Right lung (tissue), 5 donors: ENCODE results near the gene KCTD1. TPM values are rescaled to one million over a fixed set of nuclear protein-coding genes. Genes with fewer than 3 reads are reported as not detected.
A peak's percentile ranks its signal among the peaks of the same experiment; 100 is the strongest.
"Not testable (repeated sequence)": the region's sequence is repeated elsewhere in the genome, so short reads cannot be mapped to it uniquely, and the experiment has no call there.

Source experiments
- DNase-seq, 2 donors: peaks; one replicate each; pipeline ENCODE4 v3.0.0-alpha.2; 2013
- polyA plus RNA-seq, 5 donors: library from polyadenylated mRNA; unstranded; fragments of 120-200 nt; gene quantifications; one replicate each; pipeline versions ENCODE4 v1.2.1 to v1.2.3, GENCODE V29; 2013; ENCODE audit warnings: inconsistent platforms in 1 of 5, low replicate concordance in 1 of 5; ENCODE audit not compliant: insufficient read length in 5 of 5, insufficient read depth in 1 of 5

KCTD1 gene
- polyA plus RNA-seq, 5 donors, result 15.8 to 19.3 (median 18.8) TPM

DNA sequence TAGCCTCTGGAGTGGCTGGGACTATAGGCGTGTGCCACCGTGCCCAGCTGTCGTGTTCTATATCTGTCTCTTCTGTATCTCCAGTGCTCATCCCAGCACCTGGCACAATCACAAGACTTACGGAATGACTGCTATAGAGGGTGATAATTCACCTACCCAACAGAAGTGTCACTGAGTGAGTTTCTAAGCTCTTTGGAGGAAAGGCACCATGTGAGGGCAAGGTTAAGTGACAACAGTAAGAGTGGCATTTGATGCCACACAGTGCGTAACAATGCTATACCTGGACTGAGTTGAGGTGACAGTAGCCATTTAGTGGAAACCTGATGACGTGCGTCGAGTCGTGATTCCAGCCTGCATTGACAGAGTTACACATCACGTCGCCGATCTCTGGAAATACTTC lies 89.0 kb downstream of the KCTD1 start:
- no peak for DNase-seq

DNA sequence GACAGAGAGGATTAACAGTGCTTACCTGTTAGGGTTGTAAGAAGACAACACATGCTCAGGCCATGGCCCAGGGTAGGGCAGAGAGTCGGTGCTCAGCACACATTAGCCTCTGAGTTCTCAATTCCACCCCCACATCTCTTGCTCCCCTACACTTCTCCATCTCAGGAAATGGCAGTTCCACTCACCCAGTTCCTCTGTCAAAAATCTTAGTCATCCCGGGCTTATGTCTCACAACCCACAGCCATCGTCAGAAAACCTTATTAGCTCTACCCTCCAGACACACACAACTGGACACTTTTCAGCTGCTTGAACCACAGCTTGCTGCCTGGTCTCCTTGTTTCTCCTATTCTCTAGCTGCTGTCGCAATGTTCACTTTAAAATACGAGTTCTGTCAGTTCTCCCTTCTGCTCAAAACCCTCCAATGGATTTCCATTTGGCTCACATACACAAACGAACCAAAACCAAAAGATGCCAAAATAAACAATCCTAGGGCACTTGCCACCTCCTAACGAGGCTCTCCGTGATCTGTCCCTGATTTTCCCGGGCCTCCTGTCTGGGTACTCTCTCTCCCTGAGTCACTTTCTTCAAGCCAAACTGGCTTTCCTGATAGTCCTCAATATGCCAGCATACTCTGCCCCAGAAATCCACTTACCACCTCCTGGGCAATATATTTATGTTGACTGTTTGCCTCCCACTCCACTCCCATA lies 89.7 kb downstream of the KCTD1 start:
- no peak for DNase-seq

DNA sequence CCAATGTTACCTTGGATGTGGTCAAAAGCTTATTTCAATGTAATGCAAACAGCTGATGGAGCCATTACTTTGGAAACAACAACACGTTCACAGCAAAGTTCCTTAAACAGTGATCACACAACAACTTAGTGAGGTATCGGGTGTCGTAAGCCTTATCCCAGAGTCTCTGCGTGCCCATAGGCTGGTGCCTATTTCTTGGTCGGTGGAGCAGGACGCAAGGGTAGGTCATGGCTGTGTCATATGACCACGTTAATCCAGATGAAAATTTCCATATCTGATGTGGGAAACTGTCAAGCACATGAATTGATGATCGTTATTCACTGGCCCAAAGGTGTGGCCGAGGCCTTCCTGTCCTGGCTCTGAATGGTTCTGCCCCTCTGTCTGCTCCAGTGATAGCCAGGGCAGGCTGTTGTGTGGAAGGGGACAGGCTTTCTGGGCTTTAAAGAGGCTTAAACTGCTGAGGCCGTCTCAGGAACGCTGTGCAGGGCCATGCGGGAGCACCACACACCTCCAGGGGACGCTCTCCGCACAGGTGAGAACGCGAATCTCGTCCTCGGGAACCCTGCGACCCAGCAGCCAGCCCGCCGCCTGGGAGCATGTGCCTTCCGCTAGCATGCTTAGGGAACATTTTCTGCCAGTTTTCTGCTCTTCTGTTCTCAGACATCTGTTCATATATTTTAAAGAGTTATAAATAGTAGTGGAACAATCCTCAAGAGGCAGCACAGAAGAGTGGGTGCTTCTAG lies 90.6 kb downstream of the KCTD1 start:
- no peak for DNase-seq

DNA sequence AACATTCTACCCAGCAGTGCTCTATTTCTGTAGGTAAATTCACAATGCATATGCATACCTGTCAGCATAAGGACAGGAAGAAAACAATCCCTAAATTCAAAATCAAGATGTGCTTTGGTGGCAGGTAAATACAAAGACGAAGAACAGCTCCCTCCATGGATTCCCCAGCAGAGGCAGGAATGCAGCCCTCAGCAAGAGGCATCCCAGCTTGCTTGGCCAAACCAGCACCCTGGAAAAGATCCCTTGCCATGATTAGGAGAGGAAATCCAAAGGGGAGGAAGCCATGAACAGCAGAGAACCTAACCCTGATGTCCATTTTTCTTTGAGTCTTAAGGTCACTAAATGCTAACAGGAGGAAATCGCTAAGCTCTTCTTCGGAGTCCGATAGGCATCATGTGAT lies 91.2 kb downstream of the KCTD1 start:
- no peak for DNase-seq

DNA sequence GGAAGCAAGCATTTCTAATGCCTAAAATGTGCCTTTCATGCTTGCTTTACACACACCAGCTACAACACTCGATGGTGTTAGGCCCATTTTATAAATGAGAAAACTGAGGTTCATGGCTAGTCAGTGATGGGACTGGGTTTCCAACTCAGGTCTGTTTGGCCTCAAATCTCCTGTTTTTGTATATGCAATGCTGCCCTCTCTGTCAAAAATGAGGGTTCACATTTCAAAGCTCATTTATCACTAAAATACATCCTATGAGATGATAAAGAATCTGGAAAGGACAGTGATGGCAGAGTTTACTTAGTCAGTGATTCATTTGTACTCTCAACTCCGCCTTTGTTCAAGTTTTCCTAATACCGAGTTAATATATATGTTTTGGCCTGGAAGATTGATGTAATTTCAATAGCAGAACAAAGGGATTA lies 92.3 kb downstream of the KCTD1 start:
- DNase-seq, result no peak

DNA sequence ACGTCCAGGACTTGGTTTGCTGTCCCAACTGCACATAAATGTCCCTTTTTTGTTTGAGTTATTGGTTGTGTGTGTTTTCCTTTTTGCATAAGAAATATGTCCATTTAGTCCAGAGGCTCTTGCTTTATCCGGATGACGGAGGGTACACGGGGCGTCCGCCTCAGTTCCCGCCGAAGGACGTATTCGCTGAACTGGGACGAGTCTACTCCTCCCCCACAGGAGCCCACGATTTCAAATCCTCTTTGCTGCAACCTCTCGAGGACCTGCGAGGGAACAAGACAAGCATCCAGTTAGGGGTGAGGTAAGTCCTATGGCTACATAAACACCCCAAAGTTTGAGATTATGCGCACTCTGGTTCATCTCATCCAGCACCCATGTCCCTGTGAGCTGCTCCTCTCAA lies 92.7 kb downstream of the KCTD1 start:
- no peak for DNase-seq

DNA sequence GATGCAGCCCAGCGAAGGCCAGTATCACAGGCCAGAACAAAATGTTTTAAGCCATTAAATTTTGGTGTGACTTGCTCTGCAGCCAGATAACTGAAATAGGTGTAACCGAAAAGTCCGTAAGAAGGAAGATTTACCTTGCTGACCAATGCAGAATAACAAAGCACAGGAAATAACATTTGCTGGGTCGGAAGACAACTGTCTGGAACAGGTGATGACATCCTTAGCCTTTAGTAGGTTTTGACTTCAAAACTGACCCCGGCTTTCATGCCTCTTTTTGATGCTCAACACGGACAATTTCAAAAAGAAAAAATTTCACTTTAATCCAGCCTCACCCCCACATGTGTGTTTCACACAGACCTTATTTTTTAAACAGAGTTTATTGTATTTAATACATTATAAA lies 93.7 kb downstream of the KCTD1 start:
- no peak for DNase-seq

DNA sequence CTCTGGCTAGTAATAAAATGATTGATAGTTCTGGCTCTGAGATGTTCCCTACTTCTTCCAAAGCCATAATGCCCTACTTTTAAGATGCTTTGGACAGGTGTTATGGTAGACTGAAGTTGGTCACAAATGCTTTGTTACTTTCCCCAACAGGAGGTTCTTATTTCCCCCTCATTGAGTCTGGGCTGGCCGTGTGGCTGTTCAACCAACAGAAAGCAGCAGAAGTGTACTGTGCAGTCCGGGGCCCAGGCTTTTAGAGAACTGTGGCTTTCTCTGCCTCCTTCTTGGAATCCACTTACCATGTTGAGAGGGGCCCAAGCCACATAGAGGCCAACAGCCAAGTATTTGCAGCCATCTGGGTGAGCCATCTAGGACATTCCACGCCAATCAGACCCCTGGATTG lies 94.2 kb downstream of the KCTD1 start:
- no peak for DNase-seq

DNA sequence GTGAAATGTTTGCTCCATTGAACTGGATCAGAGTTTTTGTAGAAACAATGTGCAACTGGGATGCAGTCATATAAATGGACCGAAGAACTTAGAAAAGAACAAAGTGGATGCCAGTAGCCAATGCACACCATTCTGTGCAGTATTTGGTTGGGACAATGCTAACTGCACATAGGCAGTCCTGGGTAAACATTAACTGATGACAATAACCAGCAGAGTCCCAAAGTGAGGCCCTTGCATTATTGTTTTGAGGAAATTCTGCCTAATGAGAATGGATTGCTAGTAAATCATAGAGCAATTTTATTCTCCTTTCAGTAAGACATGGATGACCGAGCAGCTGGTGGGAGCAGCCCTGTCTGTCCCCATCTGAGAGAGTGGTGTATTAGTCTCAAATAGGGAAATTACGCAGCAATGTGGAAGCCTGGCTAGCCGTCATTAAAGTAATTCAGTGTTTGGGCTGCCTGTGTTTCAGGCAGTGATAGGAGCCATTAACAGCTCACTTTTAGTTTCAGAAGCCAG lies 94.9 kb downstream of the KCTD1 start:
- no peak for DNase-seq

DNA sequence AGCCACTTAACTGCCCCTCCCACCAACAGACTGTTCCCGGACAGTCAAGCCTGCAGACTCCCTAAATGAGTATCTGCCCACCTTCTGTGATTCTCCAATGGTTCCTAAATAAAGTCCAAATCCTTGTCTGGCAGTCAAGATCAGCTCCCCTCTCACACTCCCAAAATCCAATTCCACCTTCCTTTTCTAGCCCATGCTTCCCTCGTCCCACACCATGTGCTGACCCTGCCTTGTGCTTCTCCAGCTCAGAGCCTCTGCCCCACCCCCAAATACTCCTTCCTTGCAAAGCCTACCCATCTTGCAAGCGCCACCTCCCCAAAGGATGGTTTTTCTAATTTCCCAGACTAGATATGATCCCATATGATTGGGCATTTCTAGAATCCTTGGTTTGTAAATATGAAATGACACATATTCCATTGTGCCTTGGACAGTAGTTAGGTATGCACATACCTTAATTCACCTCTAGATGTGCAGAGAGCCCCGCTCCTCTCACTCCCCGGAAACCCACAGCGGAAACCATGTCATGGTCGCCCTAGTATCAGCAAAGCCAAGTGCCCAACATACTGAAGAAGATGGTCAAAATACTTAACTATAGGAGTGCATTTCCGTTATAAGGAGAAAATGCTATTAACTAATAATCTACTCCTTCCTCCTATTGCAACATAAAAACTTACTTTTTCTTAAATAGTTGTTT lies 97.2 kb downstream of the KCTD1 start:
- no peak for DNase-seq

DNA sequence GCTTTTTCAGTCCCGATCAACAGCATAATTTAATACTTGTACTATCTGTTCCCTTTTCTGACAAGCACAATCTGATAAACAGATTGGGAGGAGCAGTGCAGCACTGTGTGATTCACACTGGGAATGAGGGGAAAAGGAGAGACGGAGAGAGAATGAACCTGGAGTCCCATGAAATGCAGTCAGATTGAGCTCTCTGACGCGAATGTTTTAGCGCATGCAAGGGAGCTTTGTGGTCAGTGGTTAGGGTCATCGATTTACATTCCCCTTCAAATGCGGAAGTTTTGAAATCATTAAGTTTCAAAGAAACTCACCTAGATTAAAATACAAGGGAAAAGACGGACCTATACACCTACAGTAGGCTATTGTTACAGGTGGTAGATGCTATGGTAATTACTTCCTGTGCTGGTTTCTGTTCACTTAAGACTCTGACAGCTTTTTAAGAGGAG lies 99.6 kb downstream of the KCTD1 start:
- no peak for DNase-seq

DNA sequence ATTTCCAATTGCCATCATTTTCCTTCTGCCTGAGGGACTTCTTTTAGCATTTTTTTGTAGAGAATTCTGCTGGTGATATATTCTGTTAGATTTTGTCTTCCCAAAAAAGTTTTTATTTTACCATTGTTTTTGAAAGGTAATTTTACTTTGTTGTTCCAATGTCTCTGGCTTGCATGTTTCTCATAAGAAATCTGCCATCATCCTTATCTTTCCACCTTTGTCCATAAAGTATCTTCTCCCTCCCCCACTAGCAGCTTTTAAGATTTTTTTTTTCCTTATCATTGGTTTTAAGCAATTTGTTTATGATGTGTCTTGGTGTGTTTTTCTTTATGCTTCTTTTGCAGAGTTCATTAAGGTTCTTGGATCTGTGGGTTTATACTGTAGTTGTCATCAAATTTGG lies 104.5 kb downstream of the KCTD1 start:
- DNase-seq, result no peak

DNA sequence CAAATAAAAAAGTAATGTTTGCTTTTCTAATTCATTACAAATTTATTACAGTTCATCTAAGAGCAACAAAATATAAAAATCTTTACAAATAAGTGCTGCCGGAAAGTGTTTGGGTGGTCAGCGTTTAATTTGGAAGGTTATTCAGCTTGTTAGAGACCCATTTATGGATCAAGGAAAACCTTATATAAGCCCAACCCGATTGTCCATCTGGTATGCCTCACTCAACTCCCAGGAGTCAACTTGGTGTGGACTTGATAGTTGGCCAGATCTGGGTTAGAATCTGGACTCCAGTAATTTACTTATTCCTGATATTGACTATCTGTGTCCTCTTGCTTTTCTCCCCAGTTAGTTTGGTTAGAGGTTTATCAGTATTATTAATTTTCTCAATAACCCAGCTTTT lies 106.2 kb downstream of the KCTD1 start:
- peak in 1 of 2 donors; percentile 24 for DNase-seq

DNA sequence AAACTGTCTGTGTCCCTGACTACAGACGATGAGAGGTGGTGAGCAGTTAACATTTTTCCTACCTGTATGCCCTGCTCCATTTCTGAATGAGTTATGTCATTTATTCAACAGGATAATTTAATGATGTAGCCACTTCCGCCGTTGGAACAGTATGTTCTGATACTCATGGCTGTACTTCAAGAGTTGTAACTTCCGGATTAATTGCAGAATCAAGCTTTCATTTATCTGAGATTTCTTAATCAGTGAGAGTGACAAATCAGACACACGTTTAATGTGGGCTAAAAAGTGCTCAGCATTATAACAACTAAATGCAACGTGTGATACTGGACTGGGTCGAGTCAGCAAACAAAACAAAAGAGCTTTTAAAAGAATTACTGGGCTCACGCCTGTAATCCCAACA lies 107.7 kb downstream of the KCTD1 start:
- no peak for DNase-seq

DNA sequence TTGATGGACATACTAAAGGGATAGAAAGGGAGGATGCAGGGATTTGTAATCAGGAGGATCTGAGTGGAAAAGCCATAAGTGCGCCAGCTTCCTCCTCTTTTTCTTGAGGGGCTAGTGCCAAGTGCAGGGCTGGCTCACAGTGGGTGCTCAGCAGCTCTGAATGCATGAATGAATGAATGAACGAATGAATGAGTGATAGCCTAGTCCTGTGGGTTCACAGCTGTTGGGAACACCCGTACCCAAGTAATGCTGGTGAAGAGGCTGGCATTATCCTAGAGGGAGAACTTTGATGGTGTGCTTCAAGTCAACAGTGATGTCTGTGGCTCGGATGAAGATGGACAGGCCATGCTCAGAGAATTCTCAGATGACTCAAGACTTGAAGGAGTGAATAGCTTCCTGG lies 108.8 kb downstream of the KCTD1 start:
- no peak for DNase-seq

DNA sequence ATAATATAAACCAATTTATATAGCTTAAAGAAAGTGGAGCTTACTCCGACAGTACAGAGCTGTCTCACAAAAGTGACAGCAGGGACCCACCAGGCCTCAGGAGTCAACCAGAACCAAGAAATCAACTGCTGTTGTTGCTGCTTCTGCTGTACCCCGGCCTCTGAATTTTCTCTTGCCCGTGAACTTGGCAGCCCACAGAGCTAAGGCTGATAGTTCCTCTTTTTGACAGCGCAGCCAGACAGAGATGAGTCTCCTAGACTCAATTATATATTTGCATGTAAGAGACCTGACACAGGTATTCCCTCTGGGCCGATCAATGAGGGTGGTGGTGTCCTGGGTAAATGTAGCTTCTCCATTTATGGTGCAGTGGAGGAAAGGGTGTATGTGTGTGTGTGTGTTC lies 109.4 kb downstream of the KCTD1 start:
- DNase-seq, result no peak

DNA sequence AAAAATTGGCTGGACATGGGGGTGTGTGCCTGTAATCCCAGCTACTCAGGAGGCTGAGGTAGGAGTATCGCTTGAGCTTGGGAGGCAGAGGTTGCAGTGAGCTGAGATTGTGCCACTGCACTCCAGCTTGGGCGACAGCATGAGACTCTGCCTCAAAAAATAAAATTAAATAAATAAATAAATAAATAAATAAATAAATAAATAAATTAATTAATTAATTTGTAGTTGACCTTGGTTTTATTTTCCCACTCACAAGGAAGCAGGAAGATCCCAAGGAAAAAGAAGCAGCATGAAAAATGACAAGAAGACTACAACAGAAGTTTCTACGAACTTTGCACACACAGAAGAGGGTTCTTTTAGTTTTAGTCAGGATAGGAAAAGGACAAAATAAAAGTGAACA lies 110.7 kb downstream of the KCTD1 start:
- DNase-seq, result not testable (repeated sequence)

DNA sequence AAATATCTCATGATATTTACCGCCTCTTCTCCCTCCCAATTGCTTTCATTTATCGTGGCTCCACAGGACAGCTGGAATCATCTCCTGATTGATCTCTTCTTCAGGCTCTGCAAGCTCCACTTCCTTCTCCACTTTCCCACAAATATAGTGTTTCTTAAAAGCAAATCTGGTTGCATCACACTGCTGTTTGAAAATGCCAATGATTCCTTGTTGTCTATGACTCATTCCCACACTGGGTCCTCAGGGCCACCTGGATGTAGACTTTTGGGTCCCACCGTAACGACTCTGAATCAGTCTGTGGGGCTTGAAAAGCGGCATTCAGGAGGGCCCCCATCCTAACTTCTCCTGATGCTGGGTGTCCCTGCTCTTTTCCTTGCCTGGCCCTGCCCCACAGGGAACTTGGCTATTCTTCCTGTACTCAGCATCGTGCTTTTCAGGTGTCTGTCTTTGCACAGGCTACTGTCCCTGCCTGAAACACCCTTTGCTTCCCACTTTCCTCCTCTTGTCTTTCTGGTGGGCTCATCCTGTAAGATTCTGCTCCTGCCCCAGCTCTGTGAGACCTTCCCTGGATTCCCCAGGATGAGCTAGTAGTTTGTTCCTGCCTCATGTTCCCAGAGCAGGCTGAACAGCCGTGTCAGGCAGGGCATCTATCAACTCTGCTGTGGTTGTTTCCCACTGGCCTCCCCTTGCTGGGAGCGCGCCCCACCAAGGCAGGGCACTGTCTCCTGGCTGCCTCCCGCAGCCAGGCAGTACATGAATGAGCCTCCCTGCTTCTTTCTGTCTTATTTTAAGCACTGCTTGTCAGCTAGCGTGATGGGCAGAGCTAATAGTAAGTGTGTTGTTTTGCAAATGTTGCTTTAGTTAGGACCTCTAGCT lies 111.9 kb downstream of the KCTD1 start:
- no peak for DNase-seq

DNA sequence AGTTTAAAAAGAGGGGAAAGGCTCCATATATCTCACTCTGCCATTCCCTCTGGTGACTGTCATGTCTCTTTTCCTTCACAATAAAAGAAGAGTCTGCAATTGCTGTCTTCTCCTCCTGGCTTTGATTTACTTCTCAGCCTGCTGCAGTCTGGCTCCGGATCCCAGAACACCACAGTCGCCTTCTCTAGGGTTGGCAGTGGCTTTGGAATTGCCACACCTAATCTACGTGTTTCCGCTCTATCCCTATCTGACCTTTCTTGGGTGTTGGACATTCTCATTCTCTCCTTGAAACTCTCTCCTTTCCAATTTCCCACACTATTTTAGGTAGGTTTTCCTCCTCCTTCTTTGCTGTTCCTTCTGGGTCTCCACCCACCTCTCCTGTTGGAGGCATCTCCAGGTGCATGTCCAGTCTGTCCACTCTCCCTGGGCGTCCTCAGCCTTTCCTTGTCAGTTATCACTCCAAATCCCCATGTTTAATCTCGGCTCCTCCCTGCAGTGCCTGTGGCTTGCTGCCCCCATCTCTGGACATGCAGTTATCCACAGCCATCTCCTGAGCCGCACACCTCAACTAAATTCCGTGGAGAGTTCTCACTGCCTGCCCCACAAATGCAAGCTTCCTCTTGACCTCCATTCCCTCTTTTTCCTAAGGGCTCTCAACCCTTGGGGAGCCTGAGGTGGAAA lies 112.8 kb downstream of the KCTD1 start:
- no peak for DNase-seq

DNA sequence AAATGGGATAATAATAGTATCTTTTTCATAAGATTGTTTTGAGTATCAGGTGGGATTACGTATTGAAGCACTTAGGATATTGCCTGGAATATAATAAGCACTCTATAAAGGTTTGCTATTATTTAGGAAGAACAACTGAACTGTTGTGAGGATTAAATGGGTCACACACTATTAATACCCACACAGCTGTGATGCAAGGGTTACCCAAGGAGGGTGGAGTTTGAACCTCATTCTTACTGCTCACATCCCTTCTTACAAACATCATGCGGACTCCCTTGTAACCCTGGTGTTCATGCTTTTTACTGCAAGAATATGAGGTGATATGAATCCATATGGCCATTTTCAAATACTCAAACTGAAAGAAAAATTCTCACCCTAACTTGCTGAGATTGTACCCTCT lies 113.5 kb downstream of the KCTD1 start:
- DNase-seq, result no peak
